Caco-2 (cell line): Measurements from ENCODE around the gene GABRR1. TPM values are rescaled to one million over a fixed set of nuclear protein-coding genes. Genes with fewer than 3 reads are reported as not detected.
"Not testable (repeated sequence)": the region's sequence is repeated elsewhere in the genome, so short reads cannot be mapped to it uniquely, and the experiment has no call there.

Source experiments
- BruUV-seq: library from RNA; stranded (reverse); fragments of 400-500 nt; replicated peaks from 2 replicates; lab custom pipeline; 2021; lab: Mats Ljungman, UMichigan
- CTCF ChIA-PET: fragments of 300-600 bp; sonication (Branson Sonifier 250); formaldehyde crosslinking; loops from one replicate; lab custom pipeline; 2022; ENCODE audit warnings: antibody characterized with exemption; lab: Charles Lee
- POLR2A ChIA-PET: fragments of 300-600 bp; sonication (Branson Sonifier 250); formaldehyde crosslinking; loops from one replicate; lab custom pipeline; 2022; ENCODE audit warnings: antibody characterized with exemption; lab: Charles Lee
- DNase-seq, 2 experiments: peaks; one replicate each; pipeline versions ENCODE4 v3.0.0 to v3.0.0-alpha.2; 2020 to 2022
- H3K27me3 ChIP-seq: replicated peaks from 2 replicates; pipeline ENCODE4 v1.6.0; 2011; ENCODE audit warnings: low read length; ENCODE audit not compliant: control insufficient read depth, insufficient read depth
- H3K36me3 ChIP-seq: 2 replicates; pipeline ENCODE4 v1.5.1; 2011; ENCODE audit warnings: low read length; ENCODE audit not compliant: control insufficient read depth, insufficient read depth
- H3K4me1 ChIP-seq: fragments of 250-450 bp; sonication (Bioruptor Pico); 2 replicates; pipeline ENCODE4 v1.5.1; 2020; ENCODE audit warnings: mild to moderate bottlenecking
- H3K4me3 ChIP-seq: 2 replicates; pipeline ENCODE4 v1.5.1; 2011; ENCODE audit warnings: low read depth, mild to moderate bottlenecking, control low read depth, low read length
- H3K9me3 ChIP-seq: fragments of 250-450 bp; sonication (Bioruptor Pico); 2 replicates; pipeline ENCODE4 v1.5.1; 2020; ENCODE audit warnings: mild to moderate bottlenecking, moderate library complexity
- H3K27ac Mint-ChIP-seq: one replicate; pipeline ENCODE4 v1.8.0; 2022; ENCODE audit warnings: mixed read lengths; ENCODE audit not compliant: unreplicated experiment
- H3K27me3 Mint-ChIP-seq: one replicate; pipeline ENCODE4 v1.8.0; 2022; ENCODE audit warnings: mixed read lengths; ENCODE audit not compliant: insufficient read depth, unreplicated experiment
- H3K36me3 Mint-ChIP-seq: one replicate; pipeline ENCODE4 v1.8.0; 2022; ENCODE audit warnings: mild to moderate bottlenecking, mixed read lengths; ENCODE audit not compliant: insufficient read depth, unreplicated experiment
- H3K4me1 Mint-ChIP-seq: one replicate; pipeline ENCODE4 v1.8.0; 2022; ENCODE audit warnings: low read depth, mixed read lengths; ENCODE audit not compliant: unreplicated experiment
- H3K4me3 Mint-ChIP-seq: one replicate; pipeline ENCODE4 v1.8.0; 2022; ENCODE audit warnings: mild to moderate bottlenecking, moderate library complexity, mixed read lengths; ENCODE audit not compliant: unreplicated experiment
- H3K9me3 Mint-ChIP-seq: one replicate; pipeline ENCODE4 v1.8.0; 2022; ENCODE audit warnings: mixed read lengths; ENCODE audit not compliant: unreplicated experiment
- intact Hi-C: fragments of 100-400 bp; cut with micrococcal nuclease; formaldehyde crosslinking; loops from one replicate; pipeline ENCODE4 v1.10.0; 2022; ENCODE audit not compliant: unreplicated experiment
- total RNA-seq: library from RNA; stranded (reverse); gene quantifications from 2 replicates; pipeline ENCODE4 v1.2.3, GENCODE V29; 2022
- TF ChIP-seq, protein P1 (sequence below), 2 experiments: fragments of 200-600 bp in 1 of 2; IDR thresholded peaks; 1 replicate in 1 of 2; 2 replicates in 1 of 2; pipeline versions ENCODE4 v1.5.1 to v1.8.0; 2011 to 2022; ENCODE audit warnings: antibody characterized with exemption in 1 of 2, control low read depth in 1 of 2, inconsistent platforms in 1 of 2, low read depth in 1 of 2, low read length in 1 of 2, mild to moderate bottlenecking in 1 of 2, moderate library complexity in 1 of 2; ENCODE audit not compliant: insufficient read depth in 1 of 2, severe bottlenecking in 1 of 2, unreplicated experiment in 1 of 2

Gene GABRR1
- total RNA-seq, 1 experiment from 2014 or later = 0.43 TPM

DNA sequence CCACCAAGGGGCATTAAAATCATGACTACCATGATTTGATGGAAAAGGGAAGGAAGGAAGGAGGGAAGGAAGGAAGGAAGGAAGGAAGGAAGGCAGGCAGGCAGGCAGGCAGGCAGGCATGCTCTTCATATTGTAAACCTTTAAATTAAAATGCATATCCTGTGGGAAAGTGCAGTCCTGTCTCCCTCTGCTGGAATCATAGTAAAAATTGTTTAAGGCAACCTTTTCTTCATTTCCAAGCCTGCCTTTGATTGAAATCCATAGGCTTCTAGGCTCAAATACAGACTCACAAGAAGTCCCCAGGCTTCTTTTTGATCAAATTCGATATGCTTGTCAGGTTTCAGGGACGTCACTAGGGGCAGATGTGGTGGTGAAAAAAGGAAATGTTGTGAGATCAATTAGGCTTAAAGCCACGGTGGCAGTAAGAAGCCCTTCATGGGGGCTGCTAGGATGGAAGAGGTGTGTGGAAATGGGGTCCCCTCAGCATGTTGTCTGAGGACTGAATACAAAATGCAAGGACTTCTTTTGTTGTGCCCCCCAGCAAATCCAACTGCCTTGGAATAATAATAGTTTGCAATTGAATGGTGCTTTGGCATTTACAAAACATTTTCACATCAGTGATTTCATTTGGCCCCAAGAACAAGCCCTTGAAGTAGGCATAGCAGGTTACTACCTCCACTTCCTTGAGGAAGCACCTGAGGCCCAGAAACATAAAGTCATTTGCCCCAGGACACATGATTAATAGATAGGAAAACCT, 25.6 kb upstream of the GABRR1 start:
- intact Hi-C loops = loop anchor here (1.0 kb wide), 3 partner anchors 81 to 260 kb away; no protein-coding TSS in a partner anchor
- H3K36me3 Mint-ChIP-seq = no peaks in the 10 kb centered on the region
- Histone ChIP-seq H3K27me3 (no peaks in the 10 kb centered on the region), H3K4me3 (no peak overlapping the region), H3K9me3 (no peaks in the 10 kb centered on the region), H3K4me1 (no peaks in the 10 kb centered on the region), H3K36me3 (no peaks in the 10 kb centered on the region)
- H3K9me3 Mint-ChIP-seq = no peaks in the 10 kb centered on the region
- H3K27ac Mint-ChIP-seq = no peak overlapping the region
- H3K4me1 Mint-ChIP-seq = no peaks in the 10 kb centered on the region
- peaks cover 6% of the 10 kb centered on the region for H3K27me3 Mint-ChIP-seq
- TF ChIP-seq, protein P1, sequence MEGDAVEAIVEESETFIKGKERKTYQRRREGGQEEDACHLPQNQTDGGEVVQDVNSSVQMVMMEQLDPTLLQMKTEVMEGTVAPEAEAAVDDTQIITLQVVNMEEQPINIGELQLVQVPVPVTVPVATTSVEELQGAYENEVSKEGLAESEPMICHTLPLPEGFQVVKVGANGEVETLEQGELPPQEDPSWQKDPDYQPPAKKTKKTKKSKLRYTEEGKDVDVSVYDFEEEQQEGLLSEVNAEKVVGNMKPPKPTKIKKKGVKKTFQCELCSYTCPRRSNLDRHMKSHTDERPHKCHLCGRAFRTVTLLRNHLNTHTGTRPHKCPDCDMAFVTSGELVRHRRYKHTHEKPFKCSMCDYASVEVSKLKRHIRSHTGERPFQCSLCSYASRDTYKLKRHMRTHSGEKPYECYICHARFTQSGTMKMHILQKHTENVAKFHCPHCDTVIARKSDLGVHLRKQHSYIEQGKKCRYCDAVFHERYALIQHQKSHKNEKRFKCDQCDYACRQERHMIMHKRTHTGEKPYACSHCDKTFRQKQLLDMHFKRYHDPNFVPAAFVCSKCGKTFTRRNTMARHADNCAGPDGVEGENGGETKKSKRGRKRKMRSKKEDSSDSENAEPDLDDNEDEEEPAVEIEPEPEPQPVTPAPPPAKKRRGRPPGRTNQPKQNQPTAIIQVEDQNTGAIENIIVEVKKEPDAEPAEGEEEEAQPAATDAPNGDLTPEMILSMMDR (IDR thresholded peaks at IDR 0.05; ENCODE audit: insufficient read depth in 1 of 2, low read depth in 1 of 2, low read length in 1 of 2, severe bottlenecking in 1 of 2, unreplicated experiment in 1 of 2) = peak; percentile 46 to 64
- BruUV-seq = no TSS peak
- H3K4me3 Mint-ChIP-seq = no peak overlapping the region
- DNase-seq = peak in 1 of 2 experiments; percentile 35
- POLR2A ChIA-PET = no interaction called here
- CTCF ChIA-PET = interaction anchor here (1.0 to 2.8 kb wide), 3 partner anchors 71 to 260 kb away, joined by 3 to 20 read pairs (median 3); no protein-coding TSS in a partner anchor

DNA sequence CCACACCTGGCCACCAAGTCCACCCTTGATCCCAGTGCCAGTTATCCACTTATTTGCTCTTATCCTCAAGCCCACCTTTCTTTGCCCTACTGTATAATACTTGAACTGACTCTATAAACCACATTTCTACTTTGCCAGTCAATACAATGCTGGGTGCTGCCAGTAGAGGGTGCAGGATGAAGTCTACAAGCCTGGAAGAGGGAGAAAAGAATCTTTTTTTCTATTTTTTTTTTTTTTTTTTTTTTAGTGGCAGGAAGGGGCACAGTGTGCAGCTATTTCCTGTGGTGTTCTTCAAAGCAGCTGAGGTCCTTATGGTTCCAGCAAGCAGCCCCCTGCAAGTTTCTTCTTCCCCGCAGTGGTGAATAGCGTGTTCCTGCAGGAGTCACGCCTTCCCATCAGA, 22.2 kb upstream of the GABRR1 start:
- Mint-ChIP-seq H3K36me3 (no peaks in the 10 kb centered on the region), H3K4me3 (no peak overlapping the region), H3K4me1 (no peaks in the 10 kb centered on the region), H3K27me3 (peaks cover under 1% of the 10 kb centered on the region), H3K27ac (no peak overlapping the region), H3K9me3 (no peaks in the 10 kb centered on the region)
- H3K36me3 ChIP-seq = no peaks in the 10 kb centered on the region
- H3K4me1 ChIP-seq = no peaks in the 10 kb centered on the region
- H3K4me3 ChIP-seq = no peak overlapping the region
- DNase-seq = no peak
- no TSS peak for BruUV-seq
- no peaks in the 10 kb centered on the region for H3K27me3 ChIP-seq
- POLR2A ChIA-PET = no interaction called here
- TF ChIP-seq, protein P1 (IDR thresholded peaks at IDR 0.05; ENCODE audit: insufficient read depth in 1 of 2, low read depth in 1 of 2, low read length in 1 of 2, severe bottlenecking in 1 of 2, unreplicated experiment in 1 of 2) = peak in 1 of 2 experiments; percentile 10
- intact Hi-C loops = no loop called here
- no peaks in the 10 kb centered on the region for H3K9me3 ChIP-seq
- CTCF ChIA-PET = no interaction called here

GRCh38 chr6:89237158-89237557, 20.0 kb upstream of the GABRR1 start:
- no peaks in the 10 kb centered on the region for H3K27me3 Mint-ChIP-seq
- no peak overlapping the region for H3K4me3 Mint-ChIP-seq
- no peak overlapping the region for H3K27ac Mint-ChIP-seq
- no peak for DNase-seq
- no TSS peak for BruUV-seq
- Histone ChIP-seq H3K4me3 (no peak overlapping the region), H3K9me3 (no peaks in the 10 kb centered on the region), H3K36me3 (no peaks in the 10 kb centered on the region), H3K4me1 (no peaks in the 10 kb centered on the region), H3K27me3 (no peaks in the 10 kb centered on the region)
- intact Hi-C loops = no loop called here
- POLR2A ChIA-PET = no interaction called here
- CTCF ChIA-PET = no interaction called here
- no peaks in the 10 kb centered on the region for H3K4me1 Mint-ChIP-seq
- no peaks in the 10 kb centered on the region for H3K36me3 Mint-ChIP-seq
- no peaks in the 10 kb centered on the region for H3K9me3 Mint-ChIP-seq
- TF ChIP-seq, protein P1 (IDR thresholded peaks at IDR 0.05; ENCODE audit: insufficient read depth in 1 of 2, low read depth in 1 of 2, low read length in 1 of 2, severe bottlenecking in 1 of 2, unreplicated experiment in 1 of 2) = no peak

DNA sequence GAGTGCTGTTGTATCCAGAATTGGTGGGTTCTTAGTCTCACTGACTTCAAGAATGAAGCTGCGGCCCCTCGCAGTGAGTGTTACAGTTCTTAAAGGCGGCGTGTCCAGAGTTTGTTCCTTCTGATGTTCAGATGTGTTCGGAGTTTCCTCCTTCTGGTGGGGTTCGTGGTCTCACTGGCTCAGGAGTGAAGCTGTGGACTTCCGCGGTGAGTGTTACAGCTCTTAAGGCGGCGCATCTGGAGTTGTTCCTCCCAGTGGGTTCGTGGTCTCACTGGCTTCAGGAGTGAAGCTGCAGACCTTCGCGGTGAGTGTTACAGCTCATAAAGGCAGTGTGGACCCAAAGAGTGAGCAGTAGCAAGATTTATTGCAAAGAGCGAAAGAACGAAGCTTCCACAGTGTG, 16.4 kb upstream of the GABRR1 start:
- POLR2A ChIA-PET, H3K27me3 ChIP-seq, BruUV-seq, DNase-seq, H3K27me3 Mint-ChIP-seq, intact Hi-C loops, H3K36me3 ChIP-seq, H3K4me3 Mint-ChIP-seq, H3K9me3 ChIP-seq, H3K4me1 ChIP-seq, H3K27ac Mint-ChIP-seq, H3K36me3 Mint-ChIP-seq, H3K9me3 Mint-ChIP-seq, H3K4me1 Mint-ChIP-seq, CTCF ChIA-PET, H3K4me3 ChIP-seq: not testable (repeated sequence)
